ENCODE data around the gene RBMX.

The RBMX gene

DNA sequence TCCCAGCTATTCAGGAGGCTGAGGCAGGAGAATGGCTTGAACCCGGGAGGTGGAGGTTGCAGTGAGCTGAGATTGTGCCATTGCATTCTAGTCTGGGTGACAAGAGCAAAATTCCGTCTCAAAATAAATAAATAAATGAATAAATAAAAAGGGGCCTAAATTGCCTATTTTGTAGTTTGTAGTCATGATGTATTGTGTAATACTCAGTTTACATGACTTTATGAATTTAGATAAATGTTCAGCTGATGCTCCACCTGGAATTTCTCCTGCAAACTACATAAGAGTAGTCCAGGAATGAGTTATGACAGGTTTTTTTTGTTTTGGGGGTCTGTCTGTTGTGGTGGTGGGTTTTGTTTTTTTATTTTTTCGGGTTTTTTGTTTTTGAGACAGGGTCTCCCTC is 31.1 kb downstream of the RBMX start:
- no peak for FAIRE-seq
- DNase-seq (ENCODE audit: insufficient read length, low spot score): no peak

DNA sequence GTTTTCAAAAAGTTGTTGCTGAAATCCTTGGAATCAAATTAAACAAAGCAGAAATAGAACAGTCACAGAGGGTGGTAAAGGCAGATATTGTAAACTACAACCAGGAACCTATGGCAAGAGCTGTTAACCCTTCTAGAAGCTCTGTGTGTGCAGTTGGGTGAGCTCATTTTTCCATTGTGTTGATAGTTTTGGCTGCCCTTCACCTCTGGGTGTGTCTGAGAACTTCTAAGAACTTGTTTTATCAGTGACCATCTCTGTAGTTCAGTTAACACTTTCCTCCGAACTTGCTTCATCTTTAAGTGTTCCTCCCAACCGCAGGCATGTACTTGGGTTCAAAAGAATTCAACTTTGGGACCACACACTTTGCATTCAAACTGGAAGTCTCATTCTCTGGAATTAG is 32.7 kb downstream of the RBMX start:
- FAIRE-seq: no peak
- no peak for DNase-seq (ENCODE audit: insufficient read length, low spot score)
- TF ChIP-seq PAX5 (IDR thresholded peaks at IDR 0.05; ENCODE audit: insufficient read depth, low read length, severe bottlenecking): no peak
- no peak for TF ChIP-seq POLR2AphosphoS5 (IDR thresholded peaks at IDR 0.05; ENCODE audit: low read depth, low read length)
- TF ChIP-seq SPI1 (IDR thresholded peaks at IDR 0.05; ENCODE audit: low read depth, low read length): no peak
- TF ChIP-seq TAF1 (IDR thresholded peaks at IDR 0.05; ENCODE audit: low read depth, low read length): no peak
- TF ChIP-seq POU2F2 (IDR thresholded peaks at IDR 0.05; ENCODE audit: low read depth, low read length): no peak
- TF ChIP-seq POLR2A (IDR thresholded peaks at IDR 0.05; ENCODE audit: low read depth, low read length): no peak

More for the DNA sequence above, 31.1 kb downstream of the RBMX start:
- TF ChIP-seq POLR2A (IDR thresholded peaks at IDR 0.05; ENCODE audit: low read depth, low read length) (no peak), TAF1 (IDR thresholded peaks at IDR 0.05; ENCODE audit: low read depth, low read length) (no peak), SPI1 (IDR thresholded peaks at IDR 0.05; ENCODE audit: low read depth, low read length) (no peak), POLR2AphosphoS5 (IDR thresholded peaks at IDR 0.05; ENCODE audit: low read depth, low read length) (no peak), PAX5 (IDR thresholded peaks at IDR 0.05; ENCODE audit: insufficient read depth, low read length, severe bottlenecking) (no peak), POU2F2 (IDR thresholded peaks at IDR 0.05; ENCODE audit: low read depth, low read length) (no peak)

DNA sequence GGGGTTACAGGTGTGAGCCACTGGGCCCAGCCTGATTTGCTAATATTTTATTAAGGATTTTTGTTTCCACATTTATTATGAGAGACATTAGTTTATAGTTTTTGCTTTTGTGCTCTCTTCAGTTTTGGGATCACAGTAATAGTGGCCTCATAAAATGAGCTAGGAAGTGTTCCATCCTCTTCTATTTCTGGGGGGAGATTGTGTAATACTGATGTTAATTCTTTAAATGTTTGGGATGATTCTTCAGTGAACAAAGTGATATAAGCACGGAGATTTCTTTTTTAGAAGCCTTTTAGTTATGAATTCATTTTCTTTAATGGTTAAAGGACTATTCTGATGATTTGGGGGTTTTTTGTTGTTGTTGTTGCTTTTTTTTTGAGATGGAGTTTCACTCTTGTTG is 41.3 kb downstream of the RBMX start:
- TF ChIP-seq POLR2AphosphoS5 (IDR thresholded peaks at IDR 0.05; ENCODE audit: low read depth, low read length) (no peak), TAF1 (IDR thresholded peaks at IDR 0.05; ENCODE audit: low read depth, low read length) (no peak), POU2F2 (IDR thresholded peaks at IDR 0.05; ENCODE audit: low read depth, low read length) (no peak), POLR2A (IDR thresholded peaks at IDR 0.05; ENCODE audit: low read depth, low read length) (no peak)
- FAIRE-seq (no peak), DNase-seq (ENCODE audit: insufficient read length, low spot score) (no peak)

DNA sequence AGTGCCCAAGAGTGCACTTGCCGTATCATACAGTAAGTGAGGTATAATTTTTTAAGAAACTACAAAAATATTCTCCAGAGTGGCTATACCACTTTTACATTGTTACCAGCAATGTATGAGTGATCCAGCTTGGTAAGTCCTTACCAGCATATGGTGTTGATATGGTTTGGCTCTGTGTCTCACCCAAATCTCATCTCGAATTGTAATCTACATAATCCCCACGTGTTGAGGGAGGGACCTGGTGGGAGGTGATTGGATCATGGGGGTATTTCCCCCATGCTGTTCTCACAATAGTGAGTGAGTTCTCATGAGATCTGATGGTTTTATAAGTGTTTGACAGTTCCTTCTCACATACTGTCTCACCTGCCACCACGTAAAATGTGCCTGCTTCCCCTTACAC is 44.8 kb downstream of the RBMX start:
- no peak for FAIRE-seq
- no peak for DNase-seq (ENCODE audit: insufficient read length, low spot score)
- TF ChIP-seq PAX5 (IDR thresholded peaks at IDR 0.05; ENCODE audit: insufficient read depth, low read length, severe bottlenecking) (no peak), SPI1 (IDR thresholded peaks at IDR 0.05; ENCODE audit: low read depth, low read length) (no peak)

DNA sequence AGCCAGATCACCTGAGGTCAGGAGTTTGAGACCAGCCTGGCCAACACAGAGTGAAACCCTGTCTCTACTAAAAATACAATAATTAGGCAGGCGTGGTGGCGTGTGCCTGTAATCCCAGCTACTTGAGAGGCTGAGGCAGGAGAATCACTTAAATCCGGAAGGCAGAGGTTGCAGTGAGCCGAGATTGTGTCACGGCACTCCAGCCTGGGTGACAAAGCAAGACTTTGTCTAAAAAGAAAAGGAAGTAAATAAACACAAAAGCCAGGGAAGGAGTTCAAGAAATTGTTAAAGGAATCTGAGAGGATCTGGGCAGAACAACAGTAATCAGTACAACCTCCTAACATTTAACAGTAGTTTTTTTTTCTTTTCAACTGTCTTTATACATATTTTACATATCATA is 51.1 kb downstream of the RBMX start:
- FAIRE-seq (no peak), DNase-seq (ENCODE audit: insufficient read length, low spot score) (no peak)
- no peak for TF ChIP-seq POLR2A (IDR thresholded peaks at IDR 0.05; ENCODE audit: low read depth, low read length)
- TF ChIP-seq PAX5 (IDR thresholded peaks at IDR 0.05; ENCODE audit: insufficient read depth, low read length, severe bottlenecking): no peak
- TF ChIP-seq POLR2AphosphoS5 (IDR thresholded peaks at IDR 0.05; ENCODE audit: low read depth, low read length): no peak
- TF ChIP-seq SPI1 (IDR thresholded peaks at IDR 0.05; ENCODE audit: low read depth, low read length): no peak
- TF ChIP-seq POU2F2 (IDR thresholded peaks at IDR 0.05; ENCODE audit: low read depth, low read length): no peak
- TF ChIP-seq TAF1 (IDR thresholded peaks at IDR 0.05; ENCODE audit: low read depth, low read length): no peak

DNA sequence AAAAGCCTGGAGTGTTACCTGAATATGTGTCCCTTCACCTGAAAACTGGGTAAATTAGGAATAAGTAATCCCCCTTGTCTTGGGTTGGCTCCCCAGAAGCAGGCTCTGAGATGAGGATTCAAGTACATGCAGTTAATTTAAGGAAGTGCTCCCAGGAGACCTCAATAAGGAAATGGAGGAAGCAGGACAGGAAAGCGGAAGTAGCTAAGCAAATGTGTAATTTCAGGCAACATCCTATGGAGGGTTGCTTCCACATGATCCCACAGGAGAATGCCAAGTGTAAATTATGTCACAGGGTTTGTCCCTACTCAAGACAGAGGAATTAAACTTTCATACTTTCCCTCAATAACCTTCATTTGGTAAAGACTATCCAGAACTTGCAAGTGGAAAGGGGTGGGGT is 51.7 kb downstream of the RBMX start:
- TF ChIP-seq SPI1 (IDR thresholded peaks at IDR 0.05; ENCODE audit: low read depth, low read length) (no peak), POU2F2 (IDR thresholded peaks at IDR 0.05; ENCODE audit: low read depth, low read length) (no peak), POLR2AphosphoS5 (IDR thresholded peaks at IDR 0.05; ENCODE audit: low read depth, low read length) (no peak), PAX5 (IDR thresholded peaks at IDR 0.05; ENCODE audit: insufficient read depth, low read length, severe bottlenecking) (no peak), POLR2A (IDR thresholded peaks at IDR 0.05; ENCODE audit: low read depth, low read length) (no peak), TAF1 (IDR thresholded peaks at IDR 0.05; ENCODE audit: low read depth, low read length) (no peak)
- FAIRE-seq (no peak), DNase-seq (ENCODE audit: insufficient read length, low spot score) (no peak)

DNA sequence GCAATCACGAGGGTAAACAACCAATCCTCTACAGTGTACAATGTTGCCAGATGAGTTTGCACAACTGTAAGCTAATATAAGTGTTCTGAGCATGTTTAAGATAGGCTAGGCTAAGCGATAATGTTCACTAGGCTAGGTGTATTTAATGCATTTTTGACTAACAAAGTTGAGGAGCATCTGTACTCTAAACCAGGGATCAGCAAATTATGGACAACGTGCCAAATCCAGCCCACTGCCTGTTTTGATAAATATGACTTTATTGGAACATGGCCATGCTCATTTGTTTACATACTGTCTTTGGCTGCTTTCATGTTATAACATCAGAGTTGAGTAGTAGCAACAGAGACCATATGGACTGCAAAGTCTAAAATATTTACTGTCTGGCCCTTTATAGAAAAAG is 53.5 kb downstream of the RBMX start:
- DNase-seq (ENCODE audit: insufficient read length, low spot score) (no peak), FAIRE-seq (no peak)
- TF ChIP-seq SPI1 (IDR thresholded peaks at IDR 0.05; ENCODE audit: low read depth, low read length) (no peak), PAX5 (IDR thresholded peaks at IDR 0.05; ENCODE audit: insufficient read depth, low read length, severe bottlenecking) (no peak), TAF1 (IDR thresholded peaks at IDR 0.05; ENCODE audit: low read depth, low read length) (no peak), POLR2AphosphoS5 (IDR thresholded peaks at IDR 0.05; ENCODE audit: low read depth, low read length) (no peak)

DNA sequence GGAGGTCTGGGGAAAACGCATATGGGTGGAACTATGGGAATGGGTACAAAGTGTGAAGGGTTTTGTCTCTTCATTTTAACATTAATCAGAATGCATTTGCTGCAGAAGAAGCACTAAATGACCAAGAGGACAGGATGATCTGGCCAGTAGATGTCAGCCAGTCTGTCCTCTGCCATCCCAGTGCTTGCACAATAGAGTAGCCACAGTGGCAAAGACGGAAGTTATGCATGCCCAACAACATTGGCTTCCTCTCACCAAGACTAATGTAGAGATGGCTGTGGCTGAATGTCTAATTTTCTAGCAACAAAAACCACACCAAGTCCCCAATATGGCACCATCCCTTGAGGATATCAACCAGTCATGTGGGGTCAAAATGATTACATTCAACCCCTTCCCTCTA is 54.8 kb downstream of the RBMX start:
- TF ChIP-seq POLR2AphosphoS5 (IDR thresholded peaks at IDR 0.05; ENCODE audit: low read depth, low read length): no peak
- no peak for TF ChIP-seq TAF1 (IDR thresholded peaks at IDR 0.05; ENCODE audit: low read depth, low read length)
- no peak for TF ChIP-seq SPI1 (IDR thresholded peaks at IDR 0.05; ENCODE audit: low read depth, low read length)
- TF ChIP-seq POLR2A (IDR thresholded peaks at IDR 0.05; ENCODE audit: low read depth, low read length): no peak
- TF ChIP-seq PAX5 (IDR thresholded peaks at IDR 0.05; ENCODE audit: insufficient read depth, low read length, severe bottlenecking): no peak
- no peak for TF ChIP-seq POU2F2 (IDR thresholded peaks at IDR 0.05; ENCODE audit: low read depth, low read length)
- DNase-seq (ENCODE audit: insufficient read length, low spot score) (no peak), FAIRE-seq (peak; percentile 64)

All from GM12891 (cell line).